H1 (cell line): ENCODE measurements around the gene CARF. TPM values are rescaled to one million over a fixed set of nuclear protein-coding genes. Genes with fewer than 3 reads are reported as not detected.

ENCODE experiments used
- GTF2F1 ChIP-seq: IDR thresholded peaks from 2 replicates; pipeline ENCODE4 v1.6.1; 2012; ENCODE audit warnings: low read depth, low read length, improper control_type of control experiment, borderline replicate concordance
- HDAC6 ChIP-seq: IDR thresholded peaks from one replicate; pipeline ENCODE4 v1.7.1; 2012; ENCODE audit warnings: low read depth, mild to moderate bottlenecking, inconsistent platforms, low read length, moderate library complexity
- PHF8 ChIP-seq: fragments of 200-600 bp; sonication (generic); conservative IDR thresholded peaks from 2 replicates; pipeline ENCODE4 v1.7.1; 2012; ENCODE audit warnings: low read depth, mild to moderate bottlenecking, inconsistent platforms, low read length, moderate library complexity
- RNF2 ChIP-seq: fragments of 200-900, 300-1000 bp; sonication (generic); IDR thresholded peaks from 2 replicates; pipeline ENCODE4 v1.7.1; 2016; ENCODE audit warnings: borderline replicate concordance, low read depth, mild to moderate bottlenecking, antibody characterized with exemption, low read length; ENCODE audit not compliant: poor library complexity, severe bottlenecking; ENCODE audit errors: missing control alignments
- SUZ12 ChIP-seq: fragments of 200-600 bp; sonication (generic); IDR thresholded peaks from 2 replicates; pipeline ENCODE4 v1.6.1; 2012; ENCODE audit warnings: mild to moderate bottlenecking, inconsistent platforms, low read length, moderate library complexity, mixed read lengths
- polyA plus RNA-seq, 7 experiments: library from polyadenylated mRNA; depleted of rRNA in 3 of 7; stranded (reverse) in 5 of 7; unstranded in 2 of 7; fragments of >200 nt in 5 of 7; fragments of 200-250 nt in 2 of 7; gene quantifications; 1 replicate in 5 of 7; 2 replicates in 1 of 7; 4 replicates in 1 of 7; pipeline versions ENCODE4 v1.2.1 to v1.2.3, GENCODE V29; 2011 to 2013; ENCODE audit warnings: missing spikeins in 2 of 7, mixed read lengths in 2 of 7
- total RNA-seq: library from RNA; stranded (reverse); fragmentation: NEBNext Ultra II Directional; extraction: Animal tissue kit (Norgen Biotek cat#: 25700); gene quantifications from 2 replicates; pipeline ENCODE4 v1.2.1, GENCODE V29; 2021
- TF ChIP-seq, protein P1 (sequence below): IDR thresholded peaks from 2 replicates; pipeline ENCODE4 v1.6.1; 2011; ENCODE audit warnings: low read length, improper control_type of control experiment
- TF ChIP-seq, protein P2 (sequence below): fragments of 300-600 bp; sonication (generic); IDR thresholded peaks from 2 replicates; pipeline ENCODE4 v1.7.1; 2012; ENCODE audit warnings: low read length, moderate library complexity, mild to moderate bottlenecking, inconsistent platforms; ENCODE audit not compliant: insufficient replicate concordance

The CARF gene
- total and polyA plus RNA-seq, 2 of the 8 experiments (the other 6 are each of a cell fraction or from before 2014, with no cell fraction given), result 2.0 to 2.6 TPM

DNA sequence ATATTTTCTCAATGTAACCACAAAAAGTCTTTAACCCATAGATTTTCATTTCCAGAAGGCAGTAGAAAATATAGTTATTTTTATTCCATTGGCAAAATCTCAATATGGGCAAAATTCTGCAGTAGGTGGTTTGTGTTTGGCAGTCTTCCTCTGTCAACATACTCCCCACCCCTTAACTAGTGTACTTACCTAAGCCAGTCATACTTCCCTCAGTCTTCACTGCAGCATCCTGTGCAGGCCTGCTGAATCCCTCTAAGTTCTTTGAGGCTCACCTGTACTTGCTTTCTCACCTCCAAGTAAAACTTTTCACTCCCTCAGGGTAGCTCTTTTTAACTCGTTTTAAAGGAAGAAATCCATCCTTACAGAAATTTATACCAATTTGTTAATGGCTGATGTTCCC lies 6.8 kb downstream of the CARF start (continued):
- TF ChIP-seq SUZ12 (no peak), GTF2F1 (no peak), HDAC6 (no peak), PHF8 (no peak), RNF2 (no peak)
- TF ChIP-seq, protein P1, sequence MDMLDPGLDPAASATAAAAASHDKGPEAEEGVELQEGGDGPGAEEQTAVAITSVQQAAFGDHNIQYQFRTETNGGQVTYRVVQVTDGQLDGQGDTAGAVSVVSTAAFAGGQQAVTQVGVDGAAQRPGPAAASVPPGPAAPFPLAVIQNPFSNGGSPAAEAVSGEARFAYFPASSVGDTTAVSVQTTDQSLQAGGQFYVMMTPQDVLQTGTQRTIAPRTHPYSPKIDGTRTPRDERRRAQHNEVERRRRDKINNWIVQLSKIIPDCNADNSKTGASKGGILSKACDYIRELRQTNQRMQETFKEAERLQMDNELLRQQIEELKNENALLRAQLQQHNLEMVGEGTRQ, result no peak
- TF ChIP-seq, protein P2, sequence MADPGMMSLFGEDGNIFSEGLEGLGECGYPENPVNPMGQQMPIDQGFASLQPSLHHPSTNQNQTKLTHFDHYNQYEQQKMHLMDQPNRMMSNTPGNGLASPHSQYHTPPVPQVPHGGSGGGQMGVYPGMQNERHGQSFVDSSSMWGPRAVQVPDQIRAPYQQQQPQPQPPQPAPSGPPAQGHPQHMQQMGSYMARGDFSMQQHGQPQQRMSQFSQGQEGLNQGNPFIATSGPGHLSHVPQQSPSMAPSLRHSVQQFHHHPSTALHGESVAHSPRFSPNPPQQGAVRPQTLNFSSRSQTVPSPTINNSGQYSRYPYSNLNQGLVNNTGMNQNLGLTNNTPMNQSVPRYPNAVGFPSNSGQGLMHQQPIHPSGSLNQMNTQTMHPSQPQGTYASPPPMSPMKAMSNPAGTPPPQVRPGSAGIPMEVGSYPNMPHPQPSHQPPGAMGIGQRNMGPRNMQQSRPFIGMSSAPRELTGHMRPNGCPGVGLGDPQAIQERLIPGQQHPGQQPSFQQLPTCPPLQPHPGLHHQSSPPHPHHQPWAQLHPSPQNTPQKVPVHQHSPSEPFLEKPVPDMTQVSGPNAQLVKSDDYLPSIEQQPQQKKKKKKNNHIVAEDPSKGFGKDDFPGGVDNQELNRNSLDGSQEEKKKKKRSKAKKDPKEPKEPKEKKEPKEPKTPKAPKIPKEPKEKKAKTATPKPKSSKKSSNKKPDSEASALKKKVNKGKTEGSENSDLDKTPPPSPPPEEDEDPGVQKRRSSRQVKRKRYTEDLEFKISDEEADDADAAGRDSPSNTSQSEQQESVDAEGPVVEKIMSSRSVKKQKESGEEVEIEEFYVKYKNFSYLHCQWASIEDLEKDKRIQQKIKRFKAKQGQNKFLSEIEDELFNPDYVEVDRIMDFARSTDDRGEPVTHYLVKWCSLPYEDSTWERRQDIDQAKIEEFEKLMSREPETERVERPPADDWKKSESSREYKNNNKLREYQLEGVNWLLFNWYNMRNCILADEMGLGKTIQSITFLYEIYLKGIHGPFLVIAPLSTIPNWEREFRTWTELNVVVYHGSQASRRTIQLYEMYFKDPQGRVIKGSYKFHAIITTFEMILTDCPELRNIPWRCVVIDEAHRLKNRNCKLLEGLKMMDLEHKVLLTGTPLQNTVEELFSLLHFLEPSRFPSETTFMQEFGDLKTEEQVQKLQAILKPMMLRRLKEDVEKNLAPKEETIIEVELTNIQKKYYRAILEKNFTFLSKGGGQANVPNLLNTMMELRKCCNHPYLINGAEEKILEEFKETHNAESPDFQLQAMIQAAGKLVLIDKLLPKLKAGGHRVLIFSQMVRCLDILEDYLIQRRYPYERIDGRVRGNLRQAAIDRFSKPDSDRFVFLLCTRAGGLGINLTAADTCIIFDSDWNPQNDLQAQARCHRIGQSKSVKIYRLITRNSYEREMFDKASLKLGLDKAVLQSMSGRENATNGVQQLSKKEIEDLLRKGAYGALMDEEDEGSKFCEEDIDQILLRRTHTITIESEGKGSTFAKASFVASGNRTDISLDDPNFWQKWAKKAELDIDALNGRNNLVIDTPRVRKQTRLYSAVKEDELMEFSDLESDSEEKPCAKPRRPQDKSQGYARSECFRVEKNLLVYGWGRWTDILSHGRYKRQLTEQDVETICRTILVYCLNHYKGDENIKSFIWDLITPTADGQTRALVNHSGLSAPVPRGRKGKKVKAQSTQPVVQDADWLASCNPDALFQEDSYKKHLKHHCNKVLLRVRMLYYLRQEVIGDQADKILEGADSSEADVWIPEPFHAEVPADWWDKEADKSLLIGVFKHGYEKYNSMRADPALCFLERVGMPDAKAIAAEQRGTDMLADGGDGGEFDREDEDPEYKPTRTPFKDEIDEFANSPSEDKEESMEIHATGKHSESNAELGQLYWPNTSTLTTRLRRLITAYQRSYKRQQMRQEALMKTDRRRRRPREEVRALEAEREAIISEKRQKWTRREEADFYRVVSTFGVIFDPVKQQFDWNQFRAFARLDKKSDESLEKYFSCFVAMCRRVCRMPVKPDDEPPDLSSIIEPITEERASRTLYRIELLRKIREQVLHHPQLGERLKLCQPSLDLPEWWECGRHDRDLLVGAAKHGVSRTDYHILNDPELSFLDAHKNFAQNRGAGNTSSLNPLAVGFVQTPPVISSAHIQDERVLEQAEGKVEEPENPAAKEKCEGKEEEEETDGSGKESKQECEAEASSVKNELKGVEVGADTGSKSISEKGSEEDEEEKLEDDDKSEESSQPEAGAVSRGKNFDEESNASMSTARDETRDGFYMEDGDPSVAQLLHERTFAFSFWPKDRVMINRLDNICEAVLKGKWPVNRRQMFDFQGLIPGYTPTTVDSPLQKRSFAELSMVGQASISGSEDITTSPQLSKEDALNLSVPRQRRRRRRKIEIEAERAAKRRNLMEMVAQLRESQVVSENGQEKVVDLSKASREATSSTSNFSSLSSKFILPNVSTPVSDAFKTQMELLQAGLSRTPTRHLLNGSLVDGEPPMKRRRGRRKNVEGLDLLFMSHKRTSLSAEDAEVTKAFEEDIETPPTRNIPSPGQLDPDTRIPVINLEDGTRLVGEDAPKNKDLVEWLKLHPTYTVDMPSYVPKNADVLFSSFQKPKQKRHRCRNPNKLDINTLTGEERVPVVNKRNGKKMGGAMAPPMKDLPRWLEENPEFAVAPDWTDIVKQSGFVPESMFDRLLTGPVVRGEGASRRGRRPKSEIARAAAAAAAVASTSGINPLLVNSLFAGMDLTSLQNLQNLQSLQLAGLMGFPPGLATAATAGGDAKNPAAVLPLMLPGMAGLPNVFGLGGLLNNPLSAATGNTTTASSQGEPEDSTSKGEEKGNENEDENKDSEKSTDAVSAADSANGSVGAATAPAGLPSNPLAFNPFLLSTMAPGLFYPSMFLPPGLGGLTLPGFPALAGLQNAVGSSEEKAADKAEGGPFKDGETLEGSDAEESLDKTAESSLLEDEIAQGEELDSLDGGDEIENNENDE, result no peak
